Pancreas (tissue), 10 donors: ENCODE measurements around the gene PALS1. TPM values are rescaled to one million over a fixed set of nuclear protein-coding genes. Genes with fewer than 3 reads are reported as not detected.

Experiments used
- ATAC-seq, 4 donors: fragments of 200-7000 bp; cut with Tn5 transposase; one replicate each; pipeline versions ENCODE4 v1.8.0 to v1.9.1; 2020; ENCODE audit warnings: mild to moderate bottlenecking in 4 of 4, moderate library complexity in 4 of 4
- DNase-seq, 6 donors: peaks; one replicate each; pipeline ENCODE4 v3.0.0-alpha.2; 2020
- FAIRE-seq: peaks from 2 replicates; lab custom pipeline; 2012; peaks lifted over from hg19 to GRCh38; lab: Jason Lieb, UNC
- H3K27ac ChIP-seq, 4 donors: fragments of 200-600 bp; sonication (generic); 1 replicate in 3 of 4; 2 replicates in 1 of 4; pipeline versions ENCODE4 v1.5.0 to v1.8.0; 2020
- H3K27me3 ChIP-seq, 4 donors: fragments of 200-600 bp; one replicate each; pipeline ENCODE4 v1.8.0; 2021
- H3K36me3 ChIP-seq, 3 donors: fragments of 200-600 bp; sonication (generic) in 1 of 3; one replicate each; pipeline versions ENCODE4 v1.5.0 to v1.8.0; 2020 to 2021
- H3K4me1 ChIP-seq, 3 donors: fragments of 200-600 bp; one replicate each; pipeline ENCODE4 v1.8.0; 2021
- H3K4me3 ChIP-seq, 4 donors: fragments of 200-600 bp; sonication (generic) in 2 of 4; one replicate each; pipeline versions ENCODE4 v1.5.0 to v1.8.0; 2020 to 2021
- H3K9me3 ChIP-seq, 4 donors: fragments of 200-600 bp; one replicate each; pipeline ENCODE4 v1.8.0; 2021
- CTCF ChIP-seq, 4 donors: fragments of 200-600 bp; sonication (generic) in 3 of 4; IDR thresholded peaks; one replicate each; pipeline versions ENCODE4 v1.5.0 to v1.8.0; 2021; ENCODE audit warnings: antibody characterized with exemption in 4 of 4
- WGBS, 2 donors: extraction: QIAGEN DNeasy Blood & Tissue Kit; methylation state at CpG; one replicate each; pipeline ENCODE4 v1.1.7; 2013; 5-methylcytosine and 5-hydroxymethylcytosine counted together
- intact Hi-C, 3 donors: fragments of 100-400 bp; cut with DNase I; formaldehyde crosslinking; loops; one replicate each; pipeline versions ENCODE4 v1.11.1 to v1.14.2; 2022
- polyA plus RNA-seq, 2 donors: library from polyadenylated mRNA; stranded (reverse); fragments of 200-250 nt; gene quantifications; one replicate each; pipeline ENCODE4 v1.2.3, GENCODE V29; 2013
- total RNA-seq, 6 donors: library from RNA; stranded (reverse); fragmentation: NEBNext Ultra II Directional in 4 of 6; extraction: Animal tissue kit (Norgen Biotek cat#: 25700) in 4 of 6; gene quantifications; one replicate each; pipeline versions ENCODE4 v1.2.1 to v1.2.4, GENCODE V29; 2021 to 2023
- donor health status: healthy with polysubstance abuse.
- donor health status: DM: no; HTN: no; CAD: no; lungs with moderate emphysema.
- donor health status: DM: no; HTN: no; CAD: no.
- donor health status: control.
- donor health status: control.
- donor health status: Bipolar disorder and iron deficiency.
- donor health status: DM: yes; HTN: yes; CAD: no.
- donor health status: DM: no; HTN: no; CAD: no.
- donor health status: DM: no; HTN: no; CAD: no.
- donor health status: DM: yes; HTN: yes; CAD: no.

PALS1 gene
- total and polyA plus RNA-seq, 8 donors = 3.5 to 17.1 (median 7.9) TPM

GRCh38 chr14:67199016-67199415, 42.2 kb upstream of the PALS1 start:
- Histone ChIP-seq H3K36me3 (no peaks in the 10 kb centered on the region), H3K4me1 (no peaks in the 10 kb centered on the region), H3K27ac (no peak overlapping the region), H3K9me3 (no peaks in the 10 kb centered on the region), H3K27me3 (no peaks in the 10 kb centered on the region), H3K4me3 (no peak overlapping the region)
- intact Hi-C loops = no loop called here
- no peak for FAIRE-seq
- no peak for TF ChIP-seq CTCF (IDR thresholded peaks at IDR 0.05)
- no peak for DNase-seq
- no peak for ATAC-seq
- WGBS, 2 donors = 89 to 91% methylated on average over 6 of the region's 6 CpGs

GRCh38 chr14:67207810-67208209, 33.4 kb upstream of the PALS1 start:
- ATAC-seq = no peak
- no peaks in the 10 kb centered on the region for H3K4me1 ChIP-seq
- H3K27me3 ChIP-seq = no peaks in the 10 kb centered on the region
- FAIRE-seq = no peak
- H3K27ac ChIP-seq = no peak overlapping the region
- 80 to 89% methylated on average over 8 of the region's 8 CpGs for WGBS, 2 donors
- H3K9me3 ChIP-seq = no peaks in the 10 kb centered on the region
- no peaks in the 10 kb centered on the region for H3K36me3 ChIP-seq
- DNase-seq = no peak
- no peak overlapping the region for H3K4me3 ChIP-seq
- TF ChIP-seq CTCF (IDR thresholded peaks at IDR 0.05) = no peak
- intact Hi-C loops = no loop called here

GRCh38 chr14:67218126-67218525, 23.1 kb upstream of the PALS1 start:
- intact Hi-C loops = no loop called here
- Histone ChIP-seq H3K4me3 (no peak overlapping the region), H3K4me1 (no peaks in the 10 kb centered on the region), H3K36me3 (no peaks in the 10 kb centered on the region), H3K9me3 (no peaks in the 10 kb centered on the region), H3K27ac (no peak overlapping the region), H3K27me3 (no peaks in the 10 kb centered on the region)
- TF ChIP-seq CTCF (IDR thresholded peaks at IDR 0.05) = no peak
- 45 to 65% methylated on average over 2 of the region's 2 CpGs for whole genome bisulfite sequencing, 2 donors
- DNase-seq (no peak), ATAC-seq (no peak), FAIRE-seq (no peak)

GRCh38 chr14:67221248-67221981, 19.8 kb upstream of the PALS1 start:
- Histone ChIP-seq H3K36me3 (no peaks in the 10 kb centered on the region), H3K4me1 (no peaks in the 10 kb centered on the region), H3K27ac (no peak overlapping the region), H3K9me3 (no peaks in the 10 kb centered on the region), H3K27me3 (no peaks in the 10 kb centered on the region), H3K4me3 (no peak overlapping the region)
- no peak for FAIRE-seq
- ATAC-seq = no peak
- 65 to 69% methylated on average over 6 of the region's 6 CpGs for WGBS, 2 donors
- intact Hi-C loops = no loop called here
- no peak for DNase-seq
- no peak for TF ChIP-seq CTCF (IDR thresholded peaks at IDR 0.05)

GRCh38 chr14:67221982-67222328, 19.3 kb upstream of the PALS1 start:
- intact Hi-C loops = no loop called here
- Histone ChIP-seq H3K9me3 (no peaks in the 10 kb centered on the region), H3K4me1 (no peaks in the 10 kb centered on the region), H3K4me3 (no peak overlapping the region), H3K36me3 (no peaks in the 10 kb centered on the region), H3K27me3 (no peaks in the 10 kb centered on the region), H3K27ac (no peak overlapping the region)
- no peak for TF ChIP-seq CTCF (IDR thresholded peaks at IDR 0.05)
- FAIRE-seq (no peak), ATAC-seq (no peak), DNase-seq (no peak)
- whole genome bisulfite sequencing, 2 donors = 93% methylated on average over 4 of the region's 4 CpGs
